Measurements from ENCODE around the gene MBD3.

DNA sequence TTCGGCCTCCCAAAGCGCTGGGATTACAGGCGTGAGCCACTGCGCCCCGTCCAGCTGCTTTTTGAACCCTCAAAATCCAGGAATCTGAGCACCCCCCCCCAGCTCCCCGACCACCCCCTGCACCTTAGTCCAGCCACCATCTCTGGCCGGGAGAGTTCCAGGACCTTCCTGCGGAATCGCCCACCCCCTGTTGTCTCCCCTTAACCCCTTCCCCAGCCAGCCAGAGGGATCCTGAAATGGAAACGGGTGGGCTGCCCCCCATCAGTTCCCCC lies 772 bp upstream of the MBD3 start:
- TF ChIP-seq, protein P1, sequence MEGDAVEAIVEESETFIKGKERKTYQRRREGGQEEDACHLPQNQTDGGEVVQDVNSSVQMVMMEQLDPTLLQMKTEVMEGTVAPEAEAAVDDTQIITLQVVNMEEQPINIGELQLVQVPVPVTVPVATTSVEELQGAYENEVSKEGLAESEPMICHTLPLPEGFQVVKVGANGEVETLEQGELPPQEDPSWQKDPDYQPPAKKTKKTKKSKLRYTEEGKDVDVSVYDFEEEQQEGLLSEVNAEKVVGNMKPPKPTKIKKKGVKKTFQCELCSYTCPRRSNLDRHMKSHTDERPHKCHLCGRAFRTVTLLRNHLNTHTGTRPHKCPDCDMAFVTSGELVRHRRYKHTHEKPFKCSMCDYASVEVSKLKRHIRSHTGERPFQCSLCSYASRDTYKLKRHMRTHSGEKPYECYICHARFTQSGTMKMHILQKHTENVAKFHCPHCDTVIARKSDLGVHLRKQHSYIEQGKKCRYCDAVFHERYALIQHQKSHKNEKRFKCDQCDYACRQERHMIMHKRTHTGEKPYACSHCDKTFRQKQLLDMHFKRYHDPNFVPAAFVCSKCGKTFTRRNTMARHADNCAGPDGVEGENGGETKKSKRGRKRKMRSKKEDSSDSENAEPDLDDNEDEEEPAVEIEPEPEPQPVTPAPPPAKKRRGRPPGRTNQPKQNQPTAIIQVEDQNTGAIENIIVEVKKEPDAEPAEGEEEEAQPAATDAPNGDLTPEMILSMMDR (optimal IDR thresholded peaks at IDR 0.05 in 1 of 3, IDR thresholded peaks at IDR 0.05 in 1 of 3, conservative IDR thresholded peaks at IDR 0.05 in 1 of 3; ENCODE audit: extremely low read depth in 1 of 3, insufficient read depth in 2 of 3, low read length in 3 of 3) = no peak
- no peak for TF ChIP-seq EZH2 (IDR thresholded peaks at IDR 0.05; ENCODE audit: low read length)
